ENCODE data around the gene ARHGAP44.

DNA sequence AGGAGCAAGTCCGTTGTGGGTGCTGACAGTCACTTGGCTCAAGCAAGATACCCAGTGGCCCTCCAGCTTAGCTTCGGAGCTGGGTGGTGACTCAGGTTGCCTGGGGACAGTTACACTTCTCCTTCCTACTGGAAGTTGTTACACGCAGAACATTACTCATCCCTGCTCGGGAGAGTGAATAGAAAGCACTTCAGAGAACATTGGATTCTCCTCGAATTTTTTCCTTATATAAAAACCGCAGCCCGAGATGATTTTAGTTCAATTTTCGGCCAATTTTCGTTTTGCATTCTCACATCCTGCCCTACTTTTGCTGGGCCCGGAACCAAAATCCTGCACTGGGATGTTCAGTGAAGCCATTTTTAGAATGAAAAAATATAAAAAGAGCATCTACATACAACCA is 128.8 kb downstream of the ARHGAP44 start:
- TF ChIP-seq, protein P1, sequence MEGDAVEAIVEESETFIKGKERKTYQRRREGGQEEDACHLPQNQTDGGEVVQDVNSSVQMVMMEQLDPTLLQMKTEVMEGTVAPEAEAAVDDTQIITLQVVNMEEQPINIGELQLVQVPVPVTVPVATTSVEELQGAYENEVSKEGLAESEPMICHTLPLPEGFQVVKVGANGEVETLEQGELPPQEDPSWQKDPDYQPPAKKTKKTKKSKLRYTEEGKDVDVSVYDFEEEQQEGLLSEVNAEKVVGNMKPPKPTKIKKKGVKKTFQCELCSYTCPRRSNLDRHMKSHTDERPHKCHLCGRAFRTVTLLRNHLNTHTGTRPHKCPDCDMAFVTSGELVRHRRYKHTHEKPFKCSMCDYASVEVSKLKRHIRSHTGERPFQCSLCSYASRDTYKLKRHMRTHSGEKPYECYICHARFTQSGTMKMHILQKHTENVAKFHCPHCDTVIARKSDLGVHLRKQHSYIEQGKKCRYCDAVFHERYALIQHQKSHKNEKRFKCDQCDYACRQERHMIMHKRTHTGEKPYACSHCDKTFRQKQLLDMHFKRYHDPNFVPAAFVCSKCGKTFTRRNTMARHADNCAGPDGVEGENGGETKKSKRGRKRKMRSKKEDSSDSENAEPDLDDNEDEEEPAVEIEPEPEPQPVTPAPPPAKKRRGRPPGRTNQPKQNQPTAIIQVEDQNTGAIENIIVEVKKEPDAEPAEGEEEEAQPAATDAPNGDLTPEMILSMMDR (optimal IDR thresholded peaks at IDR 0.05 in 1 of 3, IDR thresholded peaks at IDR 0.05 in 1 of 3, conservative IDR thresholded peaks at IDR 0.05 in 1 of 3; ENCODE audit: extremely low read depth in 1 of 3, insufficient read depth in 2 of 3, low read length in 3 of 3) = no peak
- TF ChIP-seq EZH2 (IDR thresholded peaks at IDR 0.05; ENCODE audit: low read length) = no peak
